Loucy (cell line): ENCODE data around the gene MCRIP1.
A peak's percentile ranks its signal among the peaks of the same experiment; 100 is the strongest.

Experiments
- H2AFZ ChIP-seq: fragments of 200-600 bp; sonication (generic); 2 replicates; pipeline ENCODE4 v1.6.0; 2016; ENCODE audit warnings: antibody characterized with exemption, mild to moderate bottlenecking, low read length, moderate library complexity
- H3F3A ChIP-seq: fragments of 200-600 bp; 2 replicates; pipeline ENCODE4 v1.6.0; 2016; ENCODE audit warnings: antibody characterized with exemption, low read depth, mild to moderate bottlenecking
- H3K27me3 ChIP-seq: fragments of 200-600 bp; sonication (generic); 2 replicates; pipeline ENCODE4 v1.6.1; 2014; ENCODE audit warnings: low read length, mild to moderate bottlenecking; ENCODE audit not compliant: insufficient read depth, poor library complexity, severe bottlenecking
- H3K36me3 ChIP-seq: fragments of 200-600 bp; sonication (generic); 2 replicates; pipeline ENCODE4 v1.6.1; 2016; ENCODE audit warnings: low read length; ENCODE audit not compliant: insufficient read depth
- H3K4me1 ChIP-seq: fragments of 200-600 bp; sonication (generic); 2 replicates; pipeline ENCODE4 v1.5.1; 2014; ENCODE audit warnings: low read length, mild to moderate bottlenecking; ENCODE audit not compliant: insufficient read depth, poor library complexity, severe bottlenecking
- H3K4me2 ChIP-seq: fragments of 200-600 bp; sonication (generic); 2 replicates; pipeline ENCODE4 v1.6.0; 2014; ENCODE audit warnings: antibody characterized with exemption, low read length, low read depth, mild to moderate bottlenecking; ENCODE audit not compliant: poor library complexity, severe bottlenecking
- H3K4me3 ChIP-seq: fragments of 200-600 bp; sonication (generic); 2 replicates; pipeline ENCODE4 v1.5.1; 2014; ENCODE audit warnings: low read length, mild to moderate bottlenecking, mixed read lengths; ENCODE audit not compliant: poor library complexity, severe bottlenecking
- H3K79me2 ChIP-seq: fragments of 200-600 bp; sonication (generic); 2 replicates; pipeline ENCODE4 v1.6.1; 2014; ENCODE audit warnings: low read length; ENCODE audit not compliant: insufficient read depth
- H3K9ac ChIP-seq: fragments of 200-600 bp; sonication (generic); 2 replicates; pipeline ENCODE4 v1.6.0; 2014; ENCODE audit warnings: mild to moderate bottlenecking, low read depth, low read length, moderate library complexity; ENCODE audit not compliant: poor library complexity, severe bottlenecking
- H3K9me2 ChIP-seq: fragments of 200-600 bp; sonication (generic); replicated peaks from 2 replicates; pipeline ENCODE4 v1.6.1; 2016; ENCODE audit warnings: low read depth, low read length, mixed read lengths
- H3K9me3 ChIP-seq: fragments of 200-600 bp; sonication (generic); 2 replicates; pipeline ENCODE4 v1.6.1; 2014; ENCODE audit warnings: mild to moderate bottlenecking, antibody characterized with exemption, low read length, low read depth; ENCODE audit not compliant: insufficient read depth
- H4K20me1 ChIP-seq: fragments of 200-600 bp; sonication (generic); 2 replicates; pipeline ENCODE4 v1.6.0; 2014; ENCODE audit warnings: antibody characterized with exemption, low read length, mild to moderate bottlenecking; ENCODE audit not compliant: insufficient read depth, poor library complexity, severe bottlenecking
- EZH2phosphoT487 ChIP-seq: fragments of 200-600 bp; IDR thresholded peaks from 2 replicates; pipeline ENCODE4 v1.6.1; 2018; ENCODE audit warnings: antibody characterized with exemption, mild to moderate bottlenecking, moderate library complexity, borderline replicate concordance
- TF ChIP-seq, protein P1 (sequence below): fragments of 200-600 bp; sonication (generic); conservative IDR thresholded peaks from 2 replicates; pipeline ENCODE4 v1.5.1; 2014; ENCODE audit warnings: mild to moderate bottlenecking, antibody characterized with exemption, low read length

The MCRIP1 gene

DNA sequence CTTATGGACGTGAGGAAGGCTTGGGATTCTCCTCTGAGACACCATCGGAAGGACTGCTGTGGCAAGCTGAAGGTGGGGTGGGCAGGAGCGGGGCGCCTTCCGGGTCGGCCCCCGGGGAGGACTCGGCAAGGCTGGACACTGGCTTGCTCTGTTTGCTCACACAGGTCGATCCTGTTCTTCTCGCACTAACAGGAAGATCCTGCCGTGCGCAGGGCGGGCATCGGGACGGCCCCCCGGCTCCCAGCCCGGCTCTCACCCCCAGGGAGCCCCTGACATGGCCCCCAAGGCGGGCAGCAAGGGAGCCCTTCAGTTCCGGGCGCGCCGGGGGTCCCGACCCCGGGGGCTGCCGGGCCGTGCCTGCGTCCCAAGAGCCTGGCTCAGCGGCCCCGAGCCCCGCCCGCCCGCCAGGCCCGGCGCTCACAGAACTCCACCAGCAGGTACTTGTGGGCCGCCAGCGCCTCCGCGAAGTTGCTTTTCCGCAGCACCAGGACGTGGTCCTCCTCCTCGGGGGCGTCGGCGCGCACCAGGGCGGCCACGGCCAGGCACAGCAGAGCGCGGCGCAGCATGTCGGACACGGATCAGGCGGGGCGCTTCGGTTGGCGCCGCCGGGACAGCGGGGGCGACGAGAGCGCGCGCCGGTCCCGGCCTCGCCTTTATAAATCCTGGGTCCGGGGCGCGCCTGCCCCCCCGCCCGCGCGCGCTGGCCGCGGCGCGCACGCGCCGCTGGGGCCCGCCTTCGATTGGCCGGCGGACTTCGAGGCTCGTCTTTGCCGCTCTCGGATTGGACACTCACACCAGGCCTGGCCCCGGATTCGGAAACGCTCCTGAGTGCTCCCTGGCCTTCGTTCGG lies 27.0 kb upstream of the MCRIP1 start, which contains the start of gene P4HB:
Gene P4HB, minus strand, starts transcription at position 630 of the 850 bp plus-strand sequence. Its CDS starts 64 bp downstream, at position 566.
- Histone ChIP-seq H3F3A (no peaks in the 10 kb centered on the region), H3K9me3 (no peaks in the 10 kb centered on the region), H4K20me1 (peaks cover 46% of the 10 kb centered on the region), H3K79me2 (peaks cover 89% of the 10 kb centered on the region), H3K4me3 (peak within 1 kb of the TSS; percentile 99), H3K4me1 (peaks cover 32% of the 10 kb centered on the region), H3K9ac (peak within 1 kb of the TSS; percentile 94), H3K27me3 (no peaks in the 10 kb centered on the region), H3K4me2 (peak within 1 kb of the TSS; percentile 93), H3K36me3 (peaks cover 6% of the 10 kb centered on the region), H2AFZ (peak within 1 kb of the TSS; percentile 75), H3K9me2 (no peaks in the 10 kb centered on the region)
- no peak for TF ChIP-seq EZH2phosphoT487
- TF ChIP-seq, protein P1, sequence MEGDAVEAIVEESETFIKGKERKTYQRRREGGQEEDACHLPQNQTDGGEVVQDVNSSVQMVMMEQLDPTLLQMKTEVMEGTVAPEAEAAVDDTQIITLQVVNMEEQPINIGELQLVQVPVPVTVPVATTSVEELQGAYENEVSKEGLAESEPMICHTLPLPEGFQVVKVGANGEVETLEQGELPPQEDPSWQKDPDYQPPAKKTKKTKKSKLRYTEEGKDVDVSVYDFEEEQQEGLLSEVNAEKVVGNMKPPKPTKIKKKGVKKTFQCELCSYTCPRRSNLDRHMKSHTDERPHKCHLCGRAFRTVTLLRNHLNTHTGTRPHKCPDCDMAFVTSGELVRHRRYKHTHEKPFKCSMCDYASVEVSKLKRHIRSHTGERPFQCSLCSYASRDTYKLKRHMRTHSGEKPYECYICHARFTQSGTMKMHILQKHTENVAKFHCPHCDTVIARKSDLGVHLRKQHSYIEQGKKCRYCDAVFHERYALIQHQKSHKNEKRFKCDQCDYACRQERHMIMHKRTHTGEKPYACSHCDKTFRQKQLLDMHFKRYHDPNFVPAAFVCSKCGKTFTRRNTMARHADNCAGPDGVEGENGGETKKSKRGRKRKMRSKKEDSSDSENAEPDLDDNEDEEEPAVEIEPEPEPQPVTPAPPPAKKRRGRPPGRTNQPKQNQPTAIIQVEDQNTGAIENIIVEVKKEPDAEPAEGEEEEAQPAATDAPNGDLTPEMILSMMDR, result no peak

DNA sequence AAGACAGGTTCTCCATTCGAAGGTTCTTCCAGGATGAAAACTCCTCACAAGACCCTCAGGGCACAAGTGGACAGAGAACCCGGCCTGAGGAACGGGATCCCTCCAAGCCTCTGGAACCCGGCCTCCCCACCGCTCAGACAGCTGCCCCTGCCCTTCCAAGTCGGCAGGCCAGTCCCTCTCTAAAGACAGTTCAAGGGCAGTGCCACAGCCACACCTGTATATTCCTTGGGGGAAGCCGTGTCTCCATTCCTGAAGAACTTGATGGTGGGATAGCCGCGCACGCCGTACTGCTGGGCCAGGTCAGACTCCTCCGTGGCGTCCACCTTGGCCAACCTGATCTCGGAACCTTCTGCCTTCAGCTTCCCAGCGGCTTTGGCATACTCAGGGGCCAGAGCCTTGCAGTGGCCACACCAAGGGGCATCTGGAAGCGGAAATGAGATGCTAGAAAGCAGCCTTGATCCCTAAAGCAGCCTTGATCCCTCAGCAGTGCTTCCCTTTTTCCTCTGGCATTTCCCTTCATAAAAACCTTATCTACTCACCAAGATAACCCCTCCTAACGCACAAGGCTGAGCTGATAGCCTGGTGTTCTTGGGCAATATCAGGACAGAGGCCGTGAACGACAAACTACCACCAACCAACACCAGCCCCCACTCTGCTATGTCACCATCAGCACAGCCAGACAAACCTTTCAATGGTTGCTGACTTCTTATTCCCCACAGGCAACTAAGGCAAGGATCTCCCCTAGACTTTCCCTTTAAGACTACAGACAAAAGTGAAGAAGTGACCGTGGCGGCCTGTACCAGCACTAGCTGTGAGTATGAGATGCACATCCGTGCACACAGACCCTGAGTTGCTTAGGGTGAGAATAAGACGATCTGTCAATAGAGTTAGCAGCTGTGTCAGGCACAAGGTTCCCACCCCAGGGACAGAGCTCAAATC lies 26.1 kb upstream of the MCRIP1 start:
- H3K4me1 ChIP-seq, result peaks cover 32% of the 10 kb centered on the region
- TF ChIP-seq, protein P1, result no peak
- TF ChIP-seq EZH2phosphoT487, result no peak
- H3K4me2 ChIP-seq, result peak overlapping the region; percentile 93
- H3K27me3 ChIP-seq, result no peaks in the 10 kb centered on the region
- H4K20me1 ChIP-seq, result peaks cover 51% of the 10 kb centered on the region
- no peaks in the 10 kb centered on the region for H3F3A ChIP-seq
- peak overlapping the region; percentile 90 for H3K9ac ChIP-seq
- H3K36me3 ChIP-seq, result peaks cover 15% of the 10 kb centered on the region
- H3K9me3 ChIP-seq, result no peaks in the 10 kb centered on the region
- peaks cover 90% of the 10 kb centered on the region for H3K79me2 ChIP-seq
- H3K4me3 ChIP-seq, result peak overlapping the region; percentile 75
- no peak overlapping the region for H2AFZ ChIP-seq
- no peaks in the 10 kb centered on the region for H3K9me2 ChIP-seq

DNA sequence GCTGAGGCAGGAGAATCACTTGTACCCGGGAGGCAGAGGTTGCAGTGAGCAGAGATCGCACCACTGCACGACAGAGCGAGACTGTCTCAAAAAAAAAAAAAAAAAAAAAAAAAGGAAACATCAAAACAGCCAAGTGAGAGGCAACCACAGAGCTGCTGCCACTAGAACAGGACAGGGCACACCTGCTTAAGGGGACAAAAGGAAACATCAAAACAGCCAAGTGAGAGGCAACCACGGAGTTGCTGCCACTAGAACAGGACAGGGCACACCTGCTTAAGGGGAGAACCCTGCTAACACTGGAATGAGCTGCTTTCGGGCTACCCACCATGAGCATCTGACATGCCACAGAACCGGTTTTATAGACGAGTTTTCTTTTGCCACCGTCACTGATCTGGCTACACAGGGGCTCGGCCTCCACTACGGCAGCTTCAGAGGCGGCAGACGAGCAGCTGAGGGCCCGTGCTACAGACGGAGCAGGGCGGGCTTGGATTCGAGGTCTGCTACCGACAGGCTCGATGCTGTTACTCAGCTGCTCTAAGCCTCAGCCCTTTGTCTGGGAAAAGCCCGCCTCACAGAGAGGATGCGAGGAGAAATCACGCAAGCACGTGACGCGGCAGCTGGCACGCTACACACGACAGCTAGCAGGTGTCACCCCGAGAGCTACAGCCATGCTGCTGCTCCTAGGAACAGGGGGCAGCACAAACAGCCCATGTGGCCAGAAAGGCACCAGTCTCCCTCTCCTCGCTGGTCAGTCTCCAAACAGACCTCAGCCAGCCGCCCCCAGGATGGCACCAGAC lies 25.3 kb upstream of the MCRIP1 start:
- Histone ChIP-seq H3K79me2 (peaks cover 90% of the 10 kb centered on the region), H3K4me3 (peak overlapping the region; percentile 75)

More for the DNA sequence above, 25.3 kb upstream of the MCRIP1 start:
- peaks cover 24% of the 10 kb centered on the region for H3K4me1 ChIP-seq
- H3K9me2 ChIP-seq, result no peaks in the 10 kb centered on the region
- no peaks in the 10 kb centered on the region for H3F3A ChIP-seq
- TF ChIP-seq EZH2phosphoT487, result no peak
- TF ChIP-seq, protein P1, result no peak
- H2AFZ ChIP-seq, result no peak overlapping the region
- peaks cover 23% of the 10 kb centered on the region for H3K36me3 ChIP-seq
- peaks cover 44% of the 10 kb centered on the region for H4K20me1 ChIP-seq
- H3K9ac ChIP-seq, result peak overlapping the region; percentile 90
- H3K27me3 ChIP-seq, result no peaks in the 10 kb centered on the region
- peak overlapping the region; percentile 93 for H3K4me2 ChIP-seq
- no peaks in the 10 kb centered on the region for H3K9me3 ChIP-seq
